ENCODE measurements around the gene ESPN. TPM values are rescaled to one million over a fixed set of nuclear protein-coding genes. Genes with fewer than 3 reads are reported as not detected.
A peak's percentile ranks its signal among the peaks of the same experiment; 100 is the strongest.
"Not testable (repeated sequence)": the region's sequence is repeated elsewhere in the genome, so short reads cannot be mapped to it uniquely, and the experiment has no call there.

ESPN gene
- total and polyA plus RNA-seq, 4 donors, result 0.29 to 28.7 (median 0.69) TPM

DNA sequence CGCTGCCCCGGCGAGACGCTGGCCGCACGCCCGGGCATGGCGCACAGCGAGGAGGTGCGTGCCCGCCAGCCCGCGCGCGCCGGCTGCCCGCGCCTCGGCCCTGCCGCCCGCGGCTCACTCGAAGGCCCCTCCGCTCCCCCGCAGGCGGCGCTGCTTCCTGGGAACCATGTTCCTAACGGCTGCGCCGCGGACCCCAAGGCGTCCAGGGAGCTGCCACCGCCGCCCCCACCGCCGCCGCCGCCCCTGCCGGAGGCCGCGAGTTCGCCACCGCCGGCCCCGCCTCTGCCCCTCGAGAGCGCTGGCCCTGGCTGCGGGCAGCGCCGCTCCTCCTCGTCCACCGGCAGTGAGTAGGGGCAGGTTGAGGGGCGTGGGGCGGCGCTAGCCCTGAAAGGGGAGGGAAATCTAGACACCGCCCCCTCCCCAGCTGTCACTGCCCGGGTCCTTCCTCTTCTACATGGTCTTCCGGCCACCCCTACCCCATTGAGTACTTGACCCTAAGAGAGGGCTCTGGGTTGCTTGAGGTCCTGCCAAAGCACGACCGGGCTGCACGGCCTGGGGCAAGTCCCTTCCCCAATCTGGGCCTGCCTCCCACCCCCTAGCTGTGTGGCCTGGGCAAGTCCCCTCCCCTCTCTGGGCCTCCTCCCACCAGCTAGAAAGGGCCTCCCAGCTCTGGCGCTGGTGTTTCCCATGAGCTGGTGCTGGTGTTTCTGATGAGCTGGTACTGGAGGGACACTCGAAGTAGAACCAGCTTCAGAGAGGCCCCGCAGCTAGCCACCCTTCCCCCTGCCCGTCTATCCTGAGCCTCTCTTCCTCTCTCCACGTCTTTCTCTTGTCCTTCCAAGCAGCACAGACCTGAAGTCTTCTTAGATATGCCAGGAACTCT is 24.4 kb downstream of the ESPN start:
- Histone ChIP-seq H3K36me3 (ENCODE audit: control insufficient read depth in 1 of 2, insufficient read depth in 2 of 2, low read length in 1 of 2) (no peaks in the 10 kb centered on the region), H3K9me3 (ENCODE audit: control insufficient read depth, low read length) (no peaks in the 10 kb centered on the region), H3K27ac (ENCODE audit: low read depth in 1 of 2, low read length in 2 of 2) (no peak overlapping the region), H3K4me3 (ENCODE audit: low read length in 2 of 2) (peak overlapping the region in 1 of 2 donors; percentile 29), H3K27me3 (ENCODE audit: control insufficient read depth in 1 of 2, insufficient read depth in 2 of 2, low read length in 1 of 2) (peaks cover 0 to 2% of the 10 kb centered on the region in 2 donors), H3K4me1 (ENCODE audit: control insufficient read depth in 1 of 2, insufficient read depth in 2 of 2, low read length in 2 of 2) (no peaks in the 10 kb centered on the region)
- 4 to 12% methylated on average over 21 to 66 of the region's 66 CpGs for WGBS, 2 donors
- intact Hi-C loops (cut with DNase I), result no loop called here
- no peak for DNase-seq
- ATAC-seq (ENCODE audit: low FRiP score), result no peak

GRCh38 chr1:6450005-6450450 is 25.5 kb downstream of the ESPN start:
- 22 to 30% methylated on average over 7 of the region's 7 CpGs for WGBS, 2 donors
- DNase-seq (no peak), ATAC-seq (ENCODE audit: low FRiP score) (no peak)
- H3K27me3 ChIP-seq (ENCODE audit: control insufficient read depth in 1 of 2, insufficient read depth in 2 of 2, low read length in 1 of 2), result peaks cover 0 to 2% of the 10 kb centered on the region in 2 donors
- no peak overlapping the region for H3K27ac ChIP-seq (ENCODE audit: low read depth in 1 of 2, low read length in 2 of 2)
- no peaks in the 10 kb centered on the region for H3K9me3 ChIP-seq (ENCODE audit: control insufficient read depth, low read length)
- no peaks in the 10 kb centered on the region for H3K4me1 ChIP-seq (ENCODE audit: control insufficient read depth in 1 of 2, insufficient read depth in 2 of 2, low read length in 2 of 2)
- H3K36me3 ChIP-seq (ENCODE audit: control insufficient read depth in 1 of 2, insufficient read depth in 2 of 2, low read length in 1 of 2), result no peaks in the 10 kb centered on the region
- intact Hi-C loops (cut with DNase I), result no loop called here
- no peak overlapping the region for H3K4me3 ChIP-seq (ENCODE audit: low read length in 2 of 2)

GRCh38 chr1:6450486-6450885 is 25.9 kb downstream of the ESPN start:
- H3K36me3 ChIP-seq (ENCODE audit: control insufficient read depth in 1 of 2, insufficient read depth in 2 of 2, low read length in 1 of 2); H3K27me3 ChIP-seq (ENCODE audit: control insufficient read depth in 1 of 2, insufficient read depth in 2 of 2, low read length in 1 of 2); H3K9me3 ChIP-seq (ENCODE audit: control insufficient read depth, low read length); ATAC-seq (ENCODE audit: low FRiP score); intact Hi-C loops (cut with DNase I); DNase-seq; H3K4me1 ChIP-seq (ENCODE audit: control insufficient read depth in 1 of 2, insufficient read depth in 2 of 2, low read length in 2 of 2); H3K4me3 ChIP-seq (ENCODE audit: low read length in 2 of 2); H3K27ac ChIP-seq (ENCODE audit: low read depth in 1 of 2, low read length in 2 of 2): not testable (repeated sequence)
- WGBS, 2 donors, result 36 to 43% methylated on average over 10 of the region's 10 CpGs

- intact Hi-C loops (cut with DNase I), result no loop called here
- Histone ChIP-seq H3K27ac (ENCODE audit: low read depth in 1 of 2, low read length in 2 of 2) (no peak overlapping the region), H3K27me3 (ENCODE audit: control insufficient read depth in 1 of 2, insufficient read depth in 2 of 2, low read length in 1 of 2) (peaks cover 0 to 2% of the 10 kb centered on the region in 2 donors), H3K4me1 (ENCODE audit: control insufficient read depth in 1 of 2, insufficient read depth in 2 of 2, low read length in 2 of 2) (no peaks in the 10 kb centered on the region), H3K36me3 (ENCODE audit: control insufficient read depth in 1 of 2, insufficient read depth in 2 of 2, low read length in 1 of 2) (no peaks in the 10 kb centered on the region), H3K9me3 (ENCODE audit: control insufficient read depth, low read length) (no peaks in the 10 kb centered on the region), H3K4me3 (ENCODE audit: low read length in 2 of 2) (no peak overlapping the region)
- 63 to 65% methylated on average over 6 of the region's 6 CpGs for WGBS, 2 donors
- ATAC-seq (ENCODE audit: low FRiP score) (no peak), DNase-seq (no peak)
These were observed 26.4 kb downstream of the ESPN start for GRCh38 chr1:6450943-6451373.

DNA sequence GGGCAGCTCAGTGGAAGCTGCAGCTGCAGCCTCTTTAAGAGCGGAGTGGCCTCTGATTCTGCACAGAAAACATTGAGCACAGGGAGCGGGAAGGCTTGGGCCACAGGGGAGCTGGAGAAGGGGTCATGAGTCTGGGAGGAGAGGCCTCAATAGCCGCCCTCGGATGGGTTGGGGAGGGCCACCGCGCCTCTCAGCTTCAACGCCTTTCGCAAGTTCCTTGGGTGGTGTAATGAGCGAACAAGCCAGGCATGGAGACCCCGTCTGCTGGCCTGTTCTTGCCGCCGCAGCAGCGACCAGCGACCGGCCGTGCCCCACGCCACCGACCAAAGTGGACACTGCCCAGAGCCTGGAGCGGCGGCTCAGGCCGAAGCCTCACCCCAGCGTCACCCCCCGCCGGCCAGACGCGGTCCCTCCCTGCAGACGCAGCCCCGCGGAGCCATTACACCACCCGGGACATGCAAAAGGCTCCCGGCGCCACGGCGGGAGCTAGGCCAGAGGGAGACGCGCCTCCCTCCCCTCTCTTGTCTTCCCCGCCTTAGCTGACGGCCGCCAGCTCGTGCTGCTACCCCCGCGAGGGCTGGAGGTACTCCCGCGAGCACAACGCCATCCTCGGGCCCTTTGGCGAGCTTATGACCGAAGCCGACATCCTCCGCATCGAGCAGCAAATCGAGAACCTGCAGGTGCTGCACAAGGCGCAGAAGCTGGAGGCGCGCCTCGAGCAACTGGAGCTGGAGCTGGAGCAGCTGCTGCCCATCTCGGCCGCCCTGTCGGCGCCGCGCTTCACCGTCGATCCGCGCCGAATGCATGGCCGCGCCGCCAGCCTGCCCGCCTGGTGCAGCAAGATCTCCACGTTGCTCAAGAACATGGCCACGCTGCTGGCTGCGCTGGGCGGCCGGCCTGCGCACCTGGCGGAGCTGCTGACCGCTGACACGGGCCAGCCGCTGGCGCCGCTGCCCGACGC is 29.6 kb downstream of the ESPN start:
- not testable (repeated sequence) for H3K27me3 ChIP-seq (ENCODE audit: control insufficient read depth in 1 of 2, insufficient read depth in 2 of 2, low read length in 1 of 2); DNase-seq; ATAC-seq (ENCODE audit: low FRiP score)

GRCh38 chr1:6454856-6455751 is 30.5 kb downstream of the ESPN start:
- Histone ChIP-seq H3K27ac (ENCODE audit: low read depth in 1 of 2, low read length in 2 of 2) (no peak overlapping the region), H3K4me1 (ENCODE audit: control insufficient read depth in 1 of 2, insufficient read depth in 2 of 2, low read length in 2 of 2) (no peaks in the 10 kb centered on the region), H3K27me3 (ENCODE audit: control insufficient read depth in 1 of 2, insufficient read depth in 2 of 2, low read length in 1 of 2) (no peaks in the 10 kb centered on the region), H3K4me3 (ENCODE audit: low read length in 2 of 2) (no peak overlapping the region), H3K36me3 (ENCODE audit: control insufficient read depth in 1 of 2, insufficient read depth in 2 of 2, low read length in 1 of 2) (no peaks in the 10 kb centered on the region), H3K9me3 (ENCODE audit: control insufficient read depth, low read length) (no peaks in the 10 kb centered on the region)
- WGBS, 2 donors, result 2 to 5% methylated on average over 109 to 115 of the region's 115 CpGs
- ATAC-seq (ENCODE audit: low FRiP score) (no peak), DNase-seq (no peak)
- intact Hi-C loops (cut with DNase I), result no loop called here

More for the DNA sequence above, 29.6 kb downstream of the ESPN start:
- H3K4me3 ChIP-seq (ENCODE audit: low read length in 2 of 2); intact Hi-C loops (cut with DNase I); H3K9me3 ChIP-seq (ENCODE audit: control insufficient read depth, low read length); H3K27ac ChIP-seq (ENCODE audit: low read depth in 1 of 2, low read length in 2 of 2); H3K36me3 ChIP-seq (ENCODE audit: control insufficient read depth in 1 of 2, insufficient read depth in 2 of 2, low read length in 1 of 2); H3K4me1 ChIP-seq (ENCODE audit: control insufficient read depth in 1 of 2, insufficient read depth in 2 of 2, low read length in 2 of 2): not testable (repeated sequence)
- 7 to 13% methylated on average over 65 to 85 of the region's 85 CpGs for WGBS, 2 donors

- H3K27me3 ChIP-seq (ENCODE audit: control insufficient read depth in 1 of 2, insufficient read depth in 2 of 2, low read length in 1 of 2); intact Hi-C loops (cut with DNase I); H3K4me3 ChIP-seq (ENCODE audit: low read length in 2 of 2); H3K27ac ChIP-seq (ENCODE audit: low read depth in 1 of 2, low read length in 2 of 2); H3K9me3 ChIP-seq (ENCODE audit: control insufficient read depth, low read length); H3K36me3 ChIP-seq (ENCODE audit: control insufficient read depth in 1 of 2, insufficient read depth in 2 of 2, low read length in 1 of 2); H3K4me1 ChIP-seq (ENCODE audit: control insufficient read depth in 1 of 2, insufficient read depth in 2 of 2, low read length in 2 of 2); DNase-seq; ATAC-seq (ENCODE audit: low FRiP score): not testable (repeated sequence)
- 30 to 34% methylated on average over 44 to 58 of the region's 58 CpGs for WGBS, 2 donors
These were observed 31.4 kb downstream of the ESPN start for GRCh38 chr1:6455752-6456520.
